ENCODE measurements around the gene ATXN2.

- TF ChIP-seq CTCF (IDR thresholded peaks at IDR 0.05) (no peak), EZH2phosphoT487 (IDR thresholded peaks at IDR 0.05) (no peak), EZH2 (IDR thresholded peaks at IDR 0.05) (no peak)
These were observed 25.6 kb downstream of the ATXN2 start for GRCh38 chr12:111573476-111573875.

Measured in neural progenitor cell (in vitro differentiated cells).